Chondrocyte (in vitro differentiated cells): Measurements from ENCODE around the gene PHACTR1. TPM values are rescaled to one million over a fixed set of nuclear protein-coding genes. Genes with fewer than 3 reads are reported as not detected.

ENCODE experiments used
- DNase-seq: peaks from one replicate; pipeline ENCODE4 v3.0.0; 2021; ENCODE audit warnings: mixed read lengths, low spot score
- H3K27ac Mint-ChIP-seq: one replicate; pipeline ENCODE4 v1.8.0; 2021; ENCODE audit warnings: mild to moderate bottlenecking, moderate library complexity, mixed read lengths; ENCODE audit not compliant: unreplicated experiment
- H3K27me3 Mint-ChIP-seq: 2 replicates; pipeline ENCODE4 v1.8.0; 2021; ENCODE audit warnings: low read depth, mixed read lengths
- H3K36me3 Mint-ChIP-seq: 2 replicates; pipeline ENCODE4 v1.8.0; 2021; ENCODE audit warnings: low read depth, mixed read lengths
- H3K4me1 Mint-ChIP-seq: 2 replicates; pipeline ENCODE4 v1.8.0; 2021; ENCODE audit warnings: low read depth, mild to moderate bottlenecking, mixed read lengths
- H3K4me3 Mint-ChIP-seq: one replicate; pipeline ENCODE4 v1.8.0; 2021; ENCODE audit warnings: mild to moderate bottlenecking, moderate library complexity, mixed read lengths; ENCODE audit not compliant: unreplicated experiment
- H3K9me3 Mint-ChIP-seq: 2 replicates; pipeline ENCODE4 v1.8.0; 2021; ENCODE audit warnings: low read depth, mixed read lengths
- CTCF ChIP-seq: fragments of 200-600 bp; sonication (generic); IDR thresholded peaks from 2 replicates; pipeline ENCODE4 v1.5.0; 2021; ENCODE audit warnings: antibody characterized with exemption, mild to moderate bottlenecking, moderate library complexity
- total RNA-seq: library from RNA; stranded (reverse); gene quantifications from 3 replicates; pipeline ENCODE4 v1.2.1, GENCODE V29; 2021

Gene PHACTR1
- total RNA-seq, 1 donor from 2014 or later = 2.1 TPM

- H3K4me3 Mint-ChIP-seq = no peak overlapping the region
- no peaks in the 10 kb centered on the region for H3K4me1 Mint-ChIP-seq
- H3K27ac Mint-ChIP-seq = no peak overlapping the region
- no peak for DNase-seq
- peaks cover 22% of the 10 kb centered on the region for H3K27me3 Mint-ChIP-seq
- no peak for TF ChIP-seq CTCF
- H3K9me3 Mint-ChIP-seq = no peaks in the 10 kb centered on the region
- H3K36me3 Mint-ChIP-seq = no peaks in the 10 kb centered on the region
These were observed 459.2 kb downstream of the PHACTR1 start for GRCh38 chr6:13175759-13176158.

GRCh38 chr6:13177664-13178063, 461.1 kb downstream of the PHACTR1 start:
- no peak for TF ChIP-seq CTCF
- no peak overlapping the region for H3K4me3 Mint-ChIP-seq
- peaks cover 22% of the 10 kb centered on the region for H3K27me3 Mint-ChIP-seq
- no peaks in the 10 kb centered on the region for H3K36me3 Mint-ChIP-seq
- no peaks in the 10 kb centered on the region for H3K4me1 Mint-ChIP-seq
- DNase-seq = no peak
- H3K27ac Mint-ChIP-seq = no peak overlapping the region
- H3K9me3 Mint-ChIP-seq = no peaks in the 10 kb centered on the region

GRCh38 chr6:13178107-13178506, 461.5 kb downstream of the PHACTR1 start:
- H3K4me3 Mint-ChIP-seq = no peak overlapping the region
- no peaks in the 10 kb centered on the region for H3K36me3 Mint-ChIP-seq
- H3K4me1 Mint-ChIP-seq = no peaks in the 10 kb centered on the region
- no peak for DNase-seq
- H3K27ac Mint-ChIP-seq = no peak overlapping the region
- TF ChIP-seq CTCF = no peak
- no peaks in the 10 kb centered on the region for H3K9me3 Mint-ChIP-seq
- H3K27me3 Mint-ChIP-seq = peaks cover 19% of the 10 kb centered on the region

- no peak for DNase-seq
- Mint-ChIP-seq H3K9me3 (no peaks in the 10 kb centered on the region), H3K27me3 (peaks cover 14% of the 10 kb centered on the region), H3K4me1 (no peaks in the 10 kb centered on the region), H3K27ac (no peak overlapping the region), H3K4me3 (no peak overlapping the region), H3K36me3 (peaks cover 2% of the 10 kb centered on the region)
- TF ChIP-seq CTCF = no peak
These were observed 464.0 kb downstream of the PHACTR1 start for GRCh38 chr6:13180538-13180937.

GRCh38 chr6:13181393-13181792, 464.8 kb downstream of the PHACTR1 start:
- Mint-ChIP-seq H3K36me3 (peaks cover 2% of the 10 kb centered on the region), H3K27me3 (peaks cover 8% of the 10 kb centered on the region), H3K27ac (no peak overlapping the region), H3K4me3 (no peak overlapping the region), H3K4me1 (no peaks in the 10 kb centered on the region), H3K9me3 (no peaks in the 10 kb centered on the region)
- DNase-seq = no peak
- TF ChIP-seq CTCF = no peak
